ENCODE data around the gene ZNF100.
"Not testable (repeated sequence)": the region's sequence is repeated elsewhere in the genome, so short reads cannot be mapped to it uniquely, and the experiment has no call there.

- TF ChIP-seq, protein P1, sequence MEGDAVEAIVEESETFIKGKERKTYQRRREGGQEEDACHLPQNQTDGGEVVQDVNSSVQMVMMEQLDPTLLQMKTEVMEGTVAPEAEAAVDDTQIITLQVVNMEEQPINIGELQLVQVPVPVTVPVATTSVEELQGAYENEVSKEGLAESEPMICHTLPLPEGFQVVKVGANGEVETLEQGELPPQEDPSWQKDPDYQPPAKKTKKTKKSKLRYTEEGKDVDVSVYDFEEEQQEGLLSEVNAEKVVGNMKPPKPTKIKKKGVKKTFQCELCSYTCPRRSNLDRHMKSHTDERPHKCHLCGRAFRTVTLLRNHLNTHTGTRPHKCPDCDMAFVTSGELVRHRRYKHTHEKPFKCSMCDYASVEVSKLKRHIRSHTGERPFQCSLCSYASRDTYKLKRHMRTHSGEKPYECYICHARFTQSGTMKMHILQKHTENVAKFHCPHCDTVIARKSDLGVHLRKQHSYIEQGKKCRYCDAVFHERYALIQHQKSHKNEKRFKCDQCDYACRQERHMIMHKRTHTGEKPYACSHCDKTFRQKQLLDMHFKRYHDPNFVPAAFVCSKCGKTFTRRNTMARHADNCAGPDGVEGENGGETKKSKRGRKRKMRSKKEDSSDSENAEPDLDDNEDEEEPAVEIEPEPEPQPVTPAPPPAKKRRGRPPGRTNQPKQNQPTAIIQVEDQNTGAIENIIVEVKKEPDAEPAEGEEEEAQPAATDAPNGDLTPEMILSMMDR (IDR thresholded peaks at IDR 0.05; ENCODE audit: low read depth, low read length) = not testable (repeated sequence)
- TF ChIP-seq EZH2phosphoT487 (IDR thresholded peaks at IDR 0.05; ENCODE audit: low read depth) = not testable (repeated sequence)
Measured at GRCh38 chr19:21761547-21761946, 5.8 kb downstream of the ZNF100 start.
